Gastrocnemius medialis (tissue), 4 donors: ENCODE data around the gene FOXP4.

Source experiments
- POLR2A ChIP-seq, 2 donors: fragments of 450-650 bp; IDR thresholded peaks; one replicate each; pipeline ENCODE4 v1.6.1; 2017; ENCODE audit warnings: antibody characterized with exemption in 2 of 2, mild to moderate bottlenecking in 2 of 2, moderate library complexity in 2 of 2
- TF ChIP-seq, protein P1 (sequence below), 5 experiments: fragments of 450-650 bp in 3 of 5; fragments of 200-600 bp in 2 of 5; sonication (generic) in 2 of 5; IDR thresholded peaks in 4 of 5; conservative IDR thresholded peaks in 1 of 5; 1 replicate in 4 of 5; 2 replicates in 1 of 5; pipeline ENCODE4 v1.5.1; 2016 to 2019; ENCODE audit warnings: antibody characterized with exemption in 5 of 5, mild to moderate bottlenecking in 3 of 5, moderate library complexity in 3 of 5

DNA sequence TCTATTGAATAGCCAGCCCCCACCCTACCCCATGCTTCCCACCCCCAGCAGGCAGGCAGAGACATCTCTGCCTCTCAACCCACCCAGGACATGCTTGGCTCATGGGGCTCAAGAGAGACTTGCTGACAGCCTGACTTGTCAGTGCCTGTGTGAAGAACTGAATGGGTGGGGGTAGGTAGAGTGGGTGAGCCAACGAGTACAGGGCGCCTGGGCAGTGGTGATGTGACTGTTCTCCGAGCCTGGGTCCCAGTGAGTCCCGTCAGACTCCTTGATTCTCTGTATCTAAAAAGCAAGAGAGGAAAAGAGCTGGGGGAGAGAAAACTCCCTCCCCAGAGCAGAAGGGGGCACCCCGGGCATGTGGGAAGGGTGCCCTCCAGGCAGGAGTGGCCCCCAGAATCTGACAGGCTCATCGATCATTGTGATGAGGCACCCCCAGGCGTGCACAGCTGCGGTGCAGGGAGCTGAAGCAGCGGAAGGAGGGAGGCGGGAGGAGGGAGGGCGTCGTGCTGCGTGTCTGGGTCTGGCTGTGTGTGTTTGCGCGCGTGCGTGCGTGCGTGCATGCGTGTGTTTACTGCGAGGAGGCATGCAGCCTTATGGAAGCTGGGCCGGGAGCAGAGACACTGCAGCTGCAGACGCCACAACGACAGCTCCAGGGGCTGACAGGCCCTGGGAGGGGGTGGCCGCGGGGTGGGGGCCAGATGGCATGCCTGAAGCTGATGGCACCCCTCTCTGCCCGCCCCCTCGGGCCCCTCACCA is 40.2 kb downstream of the FOXP4 start:
- TF ChIP-seq, protein P1, sequence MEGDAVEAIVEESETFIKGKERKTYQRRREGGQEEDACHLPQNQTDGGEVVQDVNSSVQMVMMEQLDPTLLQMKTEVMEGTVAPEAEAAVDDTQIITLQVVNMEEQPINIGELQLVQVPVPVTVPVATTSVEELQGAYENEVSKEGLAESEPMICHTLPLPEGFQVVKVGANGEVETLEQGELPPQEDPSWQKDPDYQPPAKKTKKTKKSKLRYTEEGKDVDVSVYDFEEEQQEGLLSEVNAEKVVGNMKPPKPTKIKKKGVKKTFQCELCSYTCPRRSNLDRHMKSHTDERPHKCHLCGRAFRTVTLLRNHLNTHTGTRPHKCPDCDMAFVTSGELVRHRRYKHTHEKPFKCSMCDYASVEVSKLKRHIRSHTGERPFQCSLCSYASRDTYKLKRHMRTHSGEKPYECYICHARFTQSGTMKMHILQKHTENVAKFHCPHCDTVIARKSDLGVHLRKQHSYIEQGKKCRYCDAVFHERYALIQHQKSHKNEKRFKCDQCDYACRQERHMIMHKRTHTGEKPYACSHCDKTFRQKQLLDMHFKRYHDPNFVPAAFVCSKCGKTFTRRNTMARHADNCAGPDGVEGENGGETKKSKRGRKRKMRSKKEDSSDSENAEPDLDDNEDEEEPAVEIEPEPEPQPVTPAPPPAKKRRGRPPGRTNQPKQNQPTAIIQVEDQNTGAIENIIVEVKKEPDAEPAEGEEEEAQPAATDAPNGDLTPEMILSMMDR (IDR thresholded peaks at IDR 0.05 in 4 of 5, conservative IDR thresholded peaks at IDR 0.05 in 1 of 5): no peak
- no peak for TF ChIP-seq POLR2A (IDR thresholded peaks at IDR 0.05)
